Measurements from ENCODE around the gene COPS4.
"Not testable (repeated sequence)": the region's sequence is repeated elsewhere in the genome, so short reads cannot be mapped to it uniquely, and the experiment has no call there.

- TF ChIP-seq EZH2 (IDR thresholded peaks at IDR 0.05; ENCODE audit: low read length, unreplicated experiment); EZH2phosphoT487 (IDR thresholded peaks at IDR 0.05; ENCODE audit: borderline replicate concordance, low read length): not testable (repeated sequence)
These were observed 50.0 kb downstream of the COPS4 start for GRCh38 chr4:83084956-83085355.
